HepG2 (cell line): ENCODE measurements around the gene R3HDM1. TPM values are rescaled to one million over a fixed set of nuclear protein-coding genes. Genes with fewer than 3 reads are reported as not detected.

ENCODE experiments used
- ATAC-seq: fragments of 200-7000 bp; cut with Tn5 transposase; 3 replicates; pipeline ENCODE4 v1.9.1; 2020; ENCODE audit warnings: mild to moderate bottlenecking, moderate library complexity
- BruUV-seq: library from RNA; stranded (reverse); fragments of 400-500 nt; replicated peaks from 2 replicates; lab custom pipeline; 2021; lab: Mats Ljungman, UMichigan
- CTCF ChIA-PET: fragments of 300-600 bp; formaldehyde crosslinking; extraction: SDS; loops from one replicate; lab custom pipeline; 2021; ENCODE audit warnings: low total read pairs, inconsistent platforms, low intra/inter-chr PET ratio; lab: Yijun Ruan, JAX
- POLR2A ChIA-PET: fragments of 350-600 bp; sonication (Branson Sonifier 250); formaldehyde crosslinking; loops from one replicate; lab custom pipeline; 2020; ENCODE audit warnings: antibody characterized with exemption, inconsistent platforms; lab: Yijun Ruan, JAX
- DNase-seq: peaks from one replicate; pipeline ENCODE4 v3.0.0-alpha.2; 2015; ENCODE audit warnings: low spot score
- FAIRE-seq: peaks from 3 replicates; lab custom pipeline; 2011; peaks lifted over from hg19 to GRCh38; lab: Jason Lieb, UNC
- H2AFZ ChIP-seq: one replicate; pipeline ENCODE4 v1.6.1; 2011; ENCODE audit warnings: low read length, inconsistent platforms
- H3K27ac ChIP-seq: fragments of 300-600 bp; 3 replicates; pipeline ENCODE4 v1.8.0; 2011; ENCODE audit warnings: mixed run types, mild to moderate bottlenecking, mixed read lengths, low read length, inconsistent platforms; ENCODE audit not compliant: insufficient read depth; ENCODE audit errors: extremely low read length
- H3K27me3 ChIP-seq, 2 experiments: fragments of 200-600 bp in 1 of 2; 2 replicates in 1 of 2; 3 replicates in 1 of 2; pipeline versions ENCODE4 v1.6.0 to v1.8.0; 2011; ENCODE audit warnings: low read length in 2 of 2, mild to moderate bottlenecking in 2 of 2, moderate library complexity in 2 of 2, inconsistent platforms in 1 of 2; ENCODE audit not compliant: insufficient read depth in 2 of 2, control insufficient read depth in 1 of 2
- H3K36me3 ChIP-seq, 2 experiments: fragments of 200-600 bp in 1 of 2; replicated peaks in 1 of 2; 2 replicates in 1 of 2; 3 replicates in 1 of 2; pipeline versions ENCODE4 v1.5.1 to v1.8.0; 2011; ENCODE audit warnings: low read length in 2 of 2, inconsistent platforms in 1 of 2; ENCODE audit not compliant: insufficient read depth in 2 of 2, control insufficient read depth in 1 of 2
- H3K4me1 ChIP-seq: 2 replicates; pipeline ENCODE4 v1.5.1; 2012; ENCODE audit warnings: low read length, inconsistent platforms; ENCODE audit not compliant: insufficient read depth
- H3K4me2 ChIP-seq: 2 replicates; pipeline ENCODE4 v1.6.0; 2011; ENCODE audit warnings: low read depth, low read length, inconsistent platforms
- H3K4me3 ChIP-seq, 3 experiments: fragments of 200-600 bp in 1 of 3; sonication (generic), shearing (Covaris generic) in 1 of 3; replicated peaks in 1 of 3; 2 replicates each; pipeline ENCODE4 v1.5.1; 2011 to 2016; ENCODE audit warnings: low read length in 3 of 3, inconsistent platforms in 2 of 3, low read depth in 2 of 3, mild to moderate bottlenecking in 2 of 3, control low read depth in 1 of 3, mixed read lengths in 1 of 3; ENCODE audit not compliant: insufficient read depth in 1 of 3
- H3K79me2 ChIP-seq: one replicate; pipeline ENCODE4 v1.6.1; 2011; ENCODE audit warnings: low read length, inconsistent platforms; ENCODE audit not compliant: insufficient read depth
- H3K9ac ChIP-seq: 2 replicates; pipeline ENCODE4 v1.6.0; 2011; ENCODE audit warnings: mild to moderate bottlenecking, low read depth, low read length, inconsistent platforms; ENCODE audit not compliant: insufficient read depth
- H3K9me3 ChIP-seq: 2 replicates; pipeline ENCODE4 v1.5.1; 2012; ENCODE audit warnings: mild to moderate bottlenecking, low read length
- H4K20me1 ChIP-seq: 2 replicates; pipeline ENCODE4 v1.6.0; 2011; ENCODE audit warnings: inconsistent platforms, mild to moderate bottlenecking, low read length, moderate library complexity; ENCODE audit not compliant: insufficient read depth
- RAD51 ChIP-seq: fragments of 450-650 bp; IDR thresholded peaks from 2 replicates; pipeline ENCODE4 v1.6.1; 2016; ENCODE audit warnings: borderline replicate concordance
- ZKSCAN5 ChIP-seq: sonication (generic); formaldehyde crosslinking; IDR thresholded peaks from 2 replicates; pipeline ENCODE4 v1.5.1; 2020; ENCODE audit warnings: mild to moderate bottlenecking, missing genetic modification reagents
- ZNF354B ChIP-seq: sonication (generic); formaldehyde crosslinking; IDR thresholded peaks from 2 replicates; pipeline ENCODE4 v1.8.0; 2022; ENCODE audit warnings: mild to moderate bottlenecking, missing genetic modification reagents
- ZNF564 ChIP-seq: sonication (generic); formaldehyde crosslinking; IDR thresholded peaks from 2 replicates; pipeline ENCODE4 v1.8.1; 2023; ENCODE audit warnings: mild to moderate bottlenecking, missing genetic modification reagents
- ZNF737 ChIP-seq: sonication (generic); formaldehyde crosslinking; IDR thresholded peaks from 2 replicates; pipeline ENCODE4 v1.5.0; 2020; ENCODE audit warnings: missing genetic modification reagents, mild to moderate bottlenecking, borderline replicate concordance
- WGBS: methylation state at CpG from one replicate; pipeline ENCODE4 v1.1.6; 2017; ENCODE audit warnings: low lambda C conversion rate; 5-methylcytosine and 5-hydroxymethylcytosine counted together
- in situ Hi-C: cut with HindIII; loops from 2 replicates; pipeline ENCODE4 v1.10.0; 2017; ENCODE audit warnings: low pct_unique_long_range_greater_than_20kb; ENCODE audit not compliant: extremely low pct_ligation_motif_present
- intact Hi-C: fragments of 100-400 bp; cut with micrococcal nuclease; formaldehyde crosslinking; loops from one replicate; pipeline ENCODE4 v1.10.0; 2022; ENCODE audit not compliant: unreplicated experiment
- polyA plus RNA-seq, 8 experiments: library from polyadenylated mRNA; depleted of rRNA in 3 of 8; stranded (reverse) in 7 of 8; unstranded in 1 of 8; fragments of >200 nt; fragmentation: Illumina TruSeq in 4 of 8; extraction: Trizol in 4 of 8; gene quantifications; 2 replicates each; pipeline versions ENCODE4 v1.2.1 to v1.2.3, GENCODE V29; 2011 to 2016; ENCODE audit warnings: low read depth in 4 of 8, missing spikeins in 1 of 8, mixed read lengths in 1 of 8; ENCODE audit not compliant: insufficient read depth in 1 of 8
- total RNA-seq, 5 experiments: library from RNA; depleted of rRNA; stranded (reverse); fragments of >200 nt; fragmentation: Illumina TruSeq; extraction: Trizol; gene quantifications; 2 replicates each; pipeline ENCODE4 v1.2.3, GENCODE V29; 2016; ENCODE audit warnings: low read depth in 1 of 5
- TF ChIP-seq, protein P1 (sequence below): sonication (generic); formaldehyde crosslinking; IDR thresholded peaks from 2 replicates; pipeline ENCODE4 v1.4.0; 2020; ENCODE audit warnings: missing genetic modification reagents, borderline replicate concordance

R3HDM1 gene
- total and polyA plus RNA-seq, 2 of the 13 experiments (the other 11 are each of a cell fraction or from before 2014, with no cell fraction given): 15.7 to 54.3 TPM

DNA sequence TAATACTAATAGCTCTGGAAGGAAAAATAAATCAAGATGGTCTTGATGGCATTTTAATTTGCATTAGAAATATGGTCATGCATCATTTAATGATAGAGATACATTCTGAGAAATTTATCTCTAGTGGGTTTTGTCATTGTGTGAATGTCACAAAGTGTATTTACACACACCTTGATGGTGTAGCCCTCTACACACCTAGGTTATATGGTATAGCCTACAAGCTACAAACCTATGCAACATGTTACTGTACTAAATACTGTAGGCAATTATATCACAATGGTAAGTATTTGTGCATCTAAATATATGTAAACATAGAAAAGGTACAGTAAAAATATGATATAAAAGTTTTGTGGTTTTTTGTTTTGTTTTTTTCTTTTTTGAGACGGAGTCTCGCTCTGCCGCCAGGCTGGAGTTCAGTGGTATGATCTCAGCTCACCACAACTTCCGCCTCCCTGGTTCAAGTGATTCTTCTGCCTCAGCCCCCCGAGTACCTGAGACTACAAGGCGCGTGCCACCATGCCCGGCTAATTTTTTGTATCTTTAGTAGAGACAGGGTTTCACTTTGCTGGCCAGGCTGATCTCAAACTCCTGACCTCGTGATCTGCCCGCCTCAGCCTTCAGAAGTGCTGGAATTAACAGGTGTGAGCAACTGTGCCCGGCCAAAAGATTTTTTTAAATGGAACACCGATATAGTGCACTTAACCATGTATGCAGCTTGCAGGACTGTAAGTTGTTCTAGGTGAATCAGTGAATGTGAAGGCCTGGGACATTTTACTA lies 126.7 kb downstream of the R3HDM1 start:
- no peak for DNase-seq
- H3K27me3 ChIP-seq: no peaks in the 10 kb centered on the region
- no peak overlapping the region for H3K4me3 ChIP-seq
- CTCF ChIA-PET: no interaction called here
- H4K20me1 ChIP-seq: no peaks in the 10 kb centered on the region
- H3K4me2 ChIP-seq: no peak overlapping the region
- intact Hi-C loops (no loop called here), in situ Hi-C loops (no loop called here)
- no peaks in the 10 kb centered on the region for H3K4me1 ChIP-seq
- H3K27ac ChIP-seq: no peak overlapping the region
- no peaks in the 10 kb centered on the region for H3K79me2 ChIP-seq
- ATAC-seq: no peak
- no TSS peak for BruUV-seq
- no peaks in the 10 kb centered on the region for H3K9me3 ChIP-seq
- no peak for TF ChIP-seq ZNF354B (CRISPR knock-in tag)
- TF ChIP-seq ZNF737 (CRISPR knock-in tag): no peak
- TF ChIP-seq RAD51: no peak
- TF ChIP-seq ZNF564 (CRISPR knock-in tag): no peak
- TF ChIP-seq ZKSCAN5 (CRISPR knock-in tag): no peak
- TF ChIP-seq, protein P1, sequence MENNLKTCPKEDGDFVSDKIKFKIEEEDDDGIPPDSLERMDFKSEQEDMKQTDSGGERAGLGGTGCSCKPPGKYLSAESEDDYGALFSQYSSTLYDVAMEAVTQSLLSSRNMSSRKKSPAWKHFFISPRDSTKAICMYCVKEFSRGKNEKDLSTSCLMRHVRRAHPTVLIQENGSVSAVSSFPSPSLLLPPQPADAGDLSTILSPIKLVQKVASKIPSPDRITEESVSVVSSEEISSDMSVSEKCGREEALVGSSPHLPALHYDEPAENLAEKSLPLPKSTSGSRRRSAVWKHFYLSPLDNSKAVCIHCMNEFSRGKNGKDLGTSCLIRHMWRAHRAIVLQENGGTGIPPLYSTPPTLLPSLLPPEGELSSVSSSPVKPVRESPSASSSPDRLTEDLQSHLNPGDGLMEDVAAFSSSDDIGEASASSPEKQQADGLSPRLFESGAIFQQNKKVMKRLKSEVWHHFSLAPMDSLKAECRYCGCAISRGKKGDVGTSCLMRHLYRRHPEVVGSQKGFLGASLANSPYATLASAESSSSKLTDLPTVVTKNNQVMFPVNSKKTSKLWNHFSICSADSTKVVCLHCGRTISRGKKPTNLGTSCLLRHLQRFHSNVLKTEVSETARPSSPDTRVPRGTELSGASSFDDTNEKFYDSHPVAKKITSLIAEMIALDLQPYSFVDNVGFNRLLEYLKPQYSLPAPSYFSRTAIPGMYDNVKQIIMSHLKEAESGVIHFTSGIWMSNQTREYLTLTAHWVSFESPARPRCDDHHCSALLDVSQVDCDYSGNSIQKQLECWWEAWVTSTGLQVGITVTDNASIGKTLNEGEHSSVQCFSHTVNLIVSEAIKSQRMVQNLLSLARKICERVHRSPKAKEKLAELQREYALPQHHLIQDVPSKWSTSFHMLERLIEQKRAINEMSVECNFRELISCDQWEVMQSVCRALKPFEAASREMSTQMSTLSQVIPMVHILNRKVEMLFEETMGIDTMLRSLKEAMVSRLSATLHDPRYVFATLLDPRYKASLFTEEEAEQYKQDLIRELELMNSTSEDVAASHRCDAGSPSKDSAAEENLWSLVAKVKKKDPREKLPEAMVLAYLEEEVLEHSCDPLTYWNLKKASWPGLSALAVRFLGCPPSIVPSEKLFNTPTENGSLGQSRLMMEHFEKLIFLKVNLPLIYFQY (CRISPR knock-in tag): no peak
- no peak for FAIRE-seq
- POLR2A ChIA-PET: no interaction called here
- H2AFZ ChIP-seq: no peak overlapping the region
- WGBS: 97% methylated on average over 12 of the region's 12 CpGs
- no peak overlapping the region for H3K9ac ChIP-seq
- peaks cover 7 to 45% of the 10 kb centered on the region in 2 experiments for H3K36me3 ChIP-seq
